Activated CD8-positive, alpha-beta T cell treated with anti-CD3 and anti-CD28 coated beads for 36 hours (primary cell): Measurements from ENCODE around the gene LARGE1. TPM values are rescaled to one million over a fixed set of nuclear protein-coding genes. Genes with fewer than 3 reads are reported as not detected.

Source experiments
- ATAC-seq: fragments of 200-7000 bp; cut with Tn5 transposase; one replicate; pipeline ENCODE4 v1.10.0; 2021; ENCODE audit warnings: mild to moderate bottlenecking, moderate library complexity
- CTCF ChIA-PET: fragments of 350-600 bp; sonication (Branson Sonifier 250); formaldehyde crosslinking; loops from one replicate; lab custom pipeline; 2021; ENCODE audit warnings: antibody characterized with exemption; lab: Charles Lee
- POLR2A ChIA-PET: fragments of 350-600 bp; sonication (Branson Sonifier 250); formaldehyde crosslinking; loops from one replicate; lab custom pipeline; 2021; ENCODE audit warnings: antibody characterized with exemption; lab: Charles Lee
- DNase-seq: peaks from one replicate; pipeline ENCODE4 v3.0.0-alpha.2; 2020
- H3K27ac Mint-ChIP-seq: one replicate; pipeline ENCODE4 v1.8.0; 2021; ENCODE audit warnings: mild to moderate bottlenecking, mixed read lengths
- H3K27me3 Mint-ChIP-seq: one replicate; pipeline ENCODE4 v1.8.0; 2021; ENCODE audit warnings: mixed read lengths
- H3K36me3 Mint-ChIP-seq: one replicate; pipeline ENCODE4 v1.8.0; 2021; ENCODE audit warnings: low read depth, mixed read lengths
- H3K4me1 Mint-ChIP-seq: one replicate; pipeline ENCODE4 v1.8.0; 2021; ENCODE audit warnings: low read depth, mixed read lengths
- H3K4me3 Mint-ChIP-seq: one replicate; pipeline ENCODE4 v1.8.0; 2021; ENCODE audit warnings: mild to moderate bottlenecking, moderate library complexity, mixed read lengths
- H3K9me3 Mint-ChIP-seq: one replicate; pipeline ENCODE4 v1.8.0; 2021; ENCODE audit warnings: mixed read lengths
- CTCF ChIP-seq: fragments of 200-600 bp; IDR thresholded peaks from one replicate; pipeline ENCODE4 v1.8.0; 2022; ENCODE audit warnings: antibody characterized with exemption, mild to moderate bottlenecking
- intact Hi-C: fragments of 100-400 bp; cut with micrococcal nuclease; formaldehyde crosslinking; loops from one replicate; pipeline ENCODE4 v1.10.0; 2022
- total RNA-seq, 2 experiments: library from RNA; stranded (reverse); gene quantifications; one replicate each; pipeline ENCODE4 v1.2.3, GENCODE V29; 2021

The LARGE1 gene
- total RNA-seq, 2 experiments from 2014 or later, result 0.31 to 0.32 TPM

- intact Hi-C loops, result no loop called here
- Mint-ChIP-seq H3K36me3 (no peaks in the 10 kb centered on the region), H3K27ac (no peak overlapping the region), H3K4me1 (no peaks in the 10 kb centered on the region), H3K9me3 (no peaks in the 10 kb centered on the region), H3K4me3 (no peak overlapping the region), H3K27me3 (no peaks in the 10 kb centered on the region)
- ATAC-seq (no peak), DNase-seq (no peak)
- POLR2A ChIA-PET, result no interaction called here
- CTCF ChIA-PET, result no interaction called here
- TF ChIP-seq CTCF, result no peak
Measured at GRCh38 chr22:33496112-33496511, 424.2 kb downstream of the LARGE1 start.

GRCh38 chr22:33493476-33494205 lies 426.6 kb downstream of the LARGE1 start:
- Mint-ChIP-seq H3K4me3 (no peak overlapping the region), H3K27ac (no peak overlapping the region), H3K36me3 (no peaks in the 10 kb centered on the region), H3K4me1 (no peaks in the 10 kb centered on the region), H3K27me3 (no peaks in the 10 kb centered on the region), H3K9me3 (no peaks in the 10 kb centered on the region)
- TF ChIP-seq CTCF, result no peak
- intact Hi-C loops, result no loop called here
- no peak for ATAC-seq
- CTCF ChIA-PET, result interaction anchor here (1.1 kb wide), 1 partner anchor 28 kb away, joined by 3 read pairs; no protein-coding TSS in a partner anchor
- no peak for DNase-seq
- POLR2A ChIA-PET, result no interaction called here

GRCh38 chr22:33492210-33492651 lies 428.0 kb downstream of the LARGE1 start:
- Mint-ChIP-seq H3K27ac (no peak overlapping the region), H3K9me3 (no peaks in the 10 kb centered on the region), H3K36me3 (no peaks in the 10 kb centered on the region), H3K27me3 (no peaks in the 10 kb centered on the region), H3K4me1 (no peaks in the 10 kb centered on the region), H3K4me3 (no peak overlapping the region)
- ChIA-PET CTCF (no interaction called here), POLR2A (interaction anchor here (0.5 kb wide), 1 partner anchor 15 kb away, joined by 3 read pairs; no protein-coding TSS in a partner anchor)
- no peak for TF ChIP-seq CTCF
- intact Hi-C loops, result no loop called here
- no peak for ATAC-seq
- no peak for DNase-seq

- Mint-ChIP-seq H3K27me3 (peaks cover 1% of the 10 kb centered on the region), H3K9me3 (peaks cover 2% of the 10 kb centered on the region), H3K27ac (no peak overlapping the region), H3K4me1 (no peaks in the 10 kb centered on the region), H3K36me3 (no peaks in the 10 kb centered on the region), H3K4me3 (no peak overlapping the region)
- POLR2A ChIA-PET, result no interaction called here
- no peak for TF ChIP-seq CTCF
- DNase-seq (no peak), ATAC-seq (no peak)
- CTCF ChIA-PET, result no interaction called here
- intact Hi-C loops, result no loop called here
Measured at GRCh38 chr22:33487041-33487716, 433.1 kb downstream of the LARGE1 start.

GRCh38 chr22:33481550-33481949 lies 438.7 kb downstream of the LARGE1 start:
- ATAC-seq (no peak), DNase-seq (no peak)
- no peaks in the 10 kb centered on the region for H3K36me3 Mint-ChIP-seq
- H3K27me3 Mint-ChIP-seq, result peaks cover 1% of the 10 kb centered on the region
- intact Hi-C loops, result no loop called here
- no peaks in the 10 kb centered on the region for H3K4me1 Mint-ChIP-seq
- POLR2A ChIA-PET, result no interaction called here
- H3K9me3 Mint-ChIP-seq, result peaks cover 2% of the 10 kb centered on the region
- no peak overlapping the region for H3K27ac Mint-ChIP-seq
- CTCF ChIA-PET, result no interaction called here
- no peak for TF ChIP-seq CTCF
- H3K4me3 Mint-ChIP-seq, result no peak overlapping the region
